GM08714 (cell line): ENCODE measurements around the gene RBFOX2.

Source experiments
- H3K4me3 ChIP-seq: fragments of 200-500 bp; sonication (Bioruptor generic); 2 replicates; pipeline ENCODE4 v1.5.1; 2014; ENCODE audit warnings: mild to moderate bottlenecking, low read length, inconsistent platforms
- ZNF274 ChIP-seq: IDR thresholded peaks from 2 replicates; pipeline ENCODE4 v1.6.1; 2012; ENCODE audit warnings: mild to moderate bottlenecking, low read depth, low read length

RBFOX2 gene

GRCh38 chr22:35984183-35985175, 44.1 kb downstream of the RBFOX2 start:
- no peak overlapping the region for H3K4me3 ChIP-seq
- TF ChIP-seq ZNF274, result no peak

- TF ChIP-seq ZNF274, result no peak
- no peak overlapping the region for H3K4me3 ChIP-seq
Observed at GRCh38 chr22:35981900-35982299, 46.7 kb downstream of the RBFOX2 start.

DNA sequence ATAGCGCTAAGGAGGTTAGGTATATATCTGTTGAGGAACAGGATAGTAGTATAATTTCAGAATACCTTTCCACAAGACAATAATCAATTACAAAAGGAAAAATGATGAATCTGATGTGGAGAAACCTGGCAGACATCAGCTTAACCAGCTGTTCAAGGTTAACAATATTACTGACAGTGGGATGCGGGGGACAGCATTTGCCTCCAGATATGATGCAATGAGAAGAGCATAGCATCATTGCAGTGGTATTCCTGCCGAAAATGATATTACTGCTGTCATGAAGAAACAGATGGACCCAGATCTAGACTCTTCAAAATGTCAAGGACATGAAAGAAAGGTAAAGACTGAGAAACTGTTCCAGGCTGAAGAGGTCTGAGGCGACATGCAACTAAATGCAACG, 49.7 kb downstream of the RBFOX2 start:
- no peak for TF ChIP-seq ZNF274
- H3K4me3 ChIP-seq, result no peak overlapping the region

GRCh38 chr22:35978201-35978600, 50.4 kb downstream of the RBFOX2 start:
- TF ChIP-seq ZNF274, result no peak
- no peak overlapping the region for H3K4me3 ChIP-seq

DNA sequence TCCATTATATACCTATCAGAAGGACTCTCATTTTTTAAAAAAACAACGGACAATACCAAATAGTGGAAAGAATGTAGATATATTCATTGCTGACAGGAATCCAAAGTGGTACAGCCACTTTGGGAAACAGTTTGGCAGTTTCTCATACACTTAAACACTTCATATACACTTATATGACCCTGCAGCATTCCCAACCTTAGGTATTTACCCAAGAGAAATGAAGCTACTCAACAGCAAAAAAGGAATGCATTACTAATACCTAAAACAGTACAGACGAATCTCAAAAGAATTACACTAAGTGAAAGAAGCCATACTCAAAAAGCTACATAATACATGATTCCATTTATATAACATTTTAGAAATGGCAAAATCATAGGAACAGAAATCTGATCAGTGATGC, 51.5 kb downstream of the RBFOX2 start:
- TF ChIP-seq ZNF274, result no peak
- H3K4me3 ChIP-seq, result no peak overlapping the region

DNA sequence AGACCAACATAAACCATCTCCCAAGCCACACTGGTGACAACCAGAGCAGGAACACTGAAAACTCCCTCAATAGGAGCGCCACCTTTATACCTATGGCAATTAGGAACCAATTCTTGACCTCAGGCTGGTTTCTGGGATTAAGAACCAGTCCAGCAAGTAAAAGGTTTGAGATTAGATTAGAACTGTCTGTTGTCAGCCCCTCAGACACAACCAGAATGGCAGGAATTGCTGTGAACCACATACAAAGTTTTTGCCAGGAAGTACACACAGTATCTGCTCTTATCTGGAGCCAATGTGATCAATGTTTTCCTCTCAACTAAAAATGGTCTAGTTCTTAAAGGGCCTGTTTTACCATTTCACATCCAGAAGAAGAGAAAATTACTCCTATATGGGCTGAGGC, 55.2 kb downstream of the RBFOX2 start:
- TF ChIP-seq ZNF274, result no peak

GRCh38 chr22:35972559-35972958, 56.1 kb downstream of the RBFOX2 start:
- TF ChIP-seq ZNF274, result no peak
- no peak overlapping the region for H3K4me3 ChIP-seq

More for the DNA sequence above, 55.2 kb downstream of the RBFOX2 start:
- no peak overlapping the region for H3K4me3 ChIP-seq

DNA sequence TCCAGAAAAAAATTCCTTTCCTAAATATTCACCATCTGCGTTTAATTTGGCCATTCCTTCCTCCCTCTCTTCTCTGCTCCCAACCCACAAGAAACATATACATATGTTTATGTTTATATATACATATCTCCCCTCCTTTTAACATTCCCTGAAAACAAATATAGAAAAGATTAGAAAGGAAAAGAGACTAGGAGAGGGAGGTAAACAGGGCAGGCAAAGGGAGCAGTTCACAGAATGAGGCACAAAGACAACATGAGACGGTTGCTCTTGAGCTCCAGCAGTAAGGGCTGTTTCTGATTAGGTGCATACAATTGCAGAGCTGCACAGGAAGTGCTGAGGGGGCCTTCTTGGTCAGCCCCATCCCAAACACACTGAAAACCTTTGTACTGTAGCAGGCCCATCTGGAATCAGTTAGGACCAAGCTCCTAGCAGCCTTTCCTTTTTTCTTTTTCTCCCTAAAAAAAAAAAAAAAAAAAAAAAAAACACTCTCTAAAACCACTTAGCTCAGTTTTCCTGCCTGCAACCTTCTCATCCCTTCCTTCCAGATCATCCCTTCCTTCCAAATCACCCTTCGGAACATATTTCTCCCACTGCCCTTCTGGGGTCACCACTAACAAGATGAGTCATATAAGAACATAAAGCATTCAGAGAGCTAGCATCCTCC, 57.0 kb downstream of the RBFOX2 start:
- H3K4me3 ChIP-seq, result no peak overlapping the region
- TF ChIP-seq ZNF274, result no peak

GRCh38 chr22:35970616-35971455, 57.8 kb downstream of the RBFOX2 start:
- no peak overlapping the region for H3K4me3 ChIP-seq
- no peak for TF ChIP-seq ZNF274

DNA sequence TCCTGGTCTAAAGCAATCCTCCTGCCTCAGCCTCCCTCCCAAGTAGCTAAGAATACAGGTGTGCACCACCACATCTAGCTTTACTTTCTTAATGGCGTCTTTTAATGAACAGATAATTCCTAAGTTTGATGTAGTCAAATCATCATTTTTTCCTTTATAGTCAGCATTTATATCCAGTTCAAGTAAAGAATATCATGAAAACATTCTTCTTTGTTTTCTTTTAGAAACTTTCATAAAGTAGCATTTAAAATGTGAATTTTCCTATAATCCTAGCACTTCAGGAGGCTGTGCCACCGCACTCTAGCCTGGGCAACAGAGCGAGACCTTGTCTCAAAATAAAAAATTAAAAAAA, 61.6 kb downstream of the RBFOX2 start:
- no peak overlapping the region for H3K4me3 ChIP-seq

GRCh38 chr22:35966314-35967045, 62.1 kb downstream of the RBFOX2 start:
- no peak for TF ChIP-seq ZNF274
- no peak overlapping the region for H3K4me3 ChIP-seq

More for the DNA sequence above, 61.6 kb downstream of the RBFOX2 start:
- no peak for TF ChIP-seq ZNF274

DNA sequence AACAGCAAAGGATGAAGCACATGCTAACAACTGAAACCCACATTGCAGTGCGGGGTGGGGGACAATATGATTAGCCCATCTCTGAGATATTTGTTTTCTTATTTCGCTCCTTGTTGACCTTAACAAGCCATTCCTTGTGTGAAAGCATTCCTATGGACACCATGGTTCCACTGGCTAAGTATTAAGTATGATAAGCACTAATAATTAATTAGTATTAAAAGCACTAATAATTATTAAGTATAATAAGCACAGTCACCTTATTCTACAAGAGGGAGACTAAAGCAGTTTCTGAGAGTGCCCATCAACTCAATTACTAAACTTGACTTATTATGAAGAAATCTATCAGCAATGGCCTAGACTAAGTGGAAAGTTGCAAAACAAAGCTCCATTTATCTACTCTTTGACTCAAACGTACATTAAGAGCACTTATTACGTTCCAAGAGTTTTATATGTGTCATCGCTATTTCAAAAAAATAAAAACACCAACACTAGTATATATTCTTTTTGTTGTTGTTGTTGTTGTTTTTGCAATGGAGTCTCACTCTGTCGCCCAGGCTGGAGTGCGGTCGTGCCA, 65.3 kb downstream of the RBFOX2 start:
- no peak overlapping the region for H3K4me3 ChIP-seq
- no peak for TF ChIP-seq ZNF274
